Activated T-cell treated with anti-CD3 and anti-CD28 coated beads for 1 hour (primary cell): ENCODE results near the gene PLXDC2.

ENCODE experiments used
- DNase-seq: peaks from one replicate; pipeline ENCODE4 v3.0.0-alpha.2; 2020; ENCODE audit warnings: low read depth

PLXDC2 gene

GRCh38 chr10:19911886-19912285 is 95.7 kb downstream of the PLXDC2 start:
- DNase-seq = no peak

- DNase-seq = no peak
These were observed 97.8 kb downstream of the PLXDC2 start for GRCh38 chr10:19913987-19914386.

- DNase-seq = no peak
These were observed 98.9 kb downstream of the PLXDC2 start for GRCh38 chr10:19915125-19915524.

- DNase-seq = no peak
These were observed 99.6 kb downstream of the PLXDC2 start for GRCh38 chr10:19915816-19916215.

GRCh38 chr10:19917751-19918478 is 101.7 kb downstream of the PLXDC2 start:
- DNase-seq = no peak

GRCh38 chr10:19918794-19919193 is 102.6 kb downstream of the PLXDC2 start:
- no peak for DNase-seq

- DNase-seq = no peak
These were observed 103.4 kb downstream of the PLXDC2 start for GRCh38 chr10:19919671-19920070.

GRCh38 chr10:19920075-19920726 is 104.0 kb downstream of the PLXDC2 start:
- DNase-seq = no peak

- no peak for DNase-seq
These were observed 105.3 kb downstream of the PLXDC2 start for GRCh38 chr10:19921300-19922140.

- DNase-seq = no peak
These were observed 106.2 kb downstream of the PLXDC2 start for GRCh38 chr10:19922236-19922963.

GRCh38 chr10:19925064-19925463 is 108.8 kb downstream of the PLXDC2 start:
- no peak for DNase-seq

- DNase-seq = no peak
These were observed 112.7 kb downstream of the PLXDC2 start for GRCh38 chr10:19928936-19929335.

GRCh38 chr10:19929506-19930140 is 113.4 kb downstream of the PLXDC2 start:
- DNase-seq = no peak

GRCh38 chr10:19930936-19931893 is 115.0 kb downstream of the PLXDC2 start:
- DNase-seq = no peak

GRCh38 chr10:19931894-19932590 is 115.8 kb downstream of the PLXDC2 start:
- no peak for DNase-seq

- no peak for DNase-seq
These were observed 116.7 kb downstream of the PLXDC2 start for GRCh38 chr10:19932806-19933371.

GRCh38 chr10:19933772-19934171 is 117.5 kb downstream of the PLXDC2 start:
- DNase-seq = no peak

GRCh38 chr10:19935176-19935575 is 118.9 kb downstream of the PLXDC2 start:
- DNase-seq = no peak

- DNase-seq = no peak
These were observed 120.1 kb downstream of the PLXDC2 start for GRCh38 chr10:19936289-19936688.

GRCh38 chr10:19937989-19938388 is 121.8 kb downstream of the PLXDC2 start:
- DNase-seq = no peak
